ENCODE results near the gene SLC16A13.
"Not testable (repeated sequence)": the region's sequence is repeated elsewhere in the genome, so short reads cannot be mapped to it uniquely, and the experiment has no call there.

Gene SLC16A13

GRCh38 chr17:7035591-7036368 is at the start of gene SLC16A13:
TSS of gene SLC16A13 (plus strand) at chr17:7036015. CDS start at chr17:7036383, 368 bp downstream.
- DNase-seq (ENCODE audit: low read depth in 2 of 2): peak; percentile 95 to 96

- no peak for DNase-seq (ENCODE audit: low read depth in 2 of 2)
These were observed 49.1 kb upstream of the SLC16A13 start for GRCh38 chr17:6986676-6987075.

GRCh38 chr17:6989779-6990178 is 46.0 kb upstream of the SLC16A13 start:
- no peak for DNase-seq (ENCODE audit: low read depth in 2 of 2)

- DNase-seq (ENCODE audit: low read depth in 2 of 2): not testable (repeated sequence)
These were observed 42.2 kb upstream of the SLC16A13 start for GRCh38 chr17:6993613-6994056.

GRCh38 chr17:6994118-6994598 is 41.7 kb upstream of the SLC16A13 start:
- DNase-seq (ENCODE audit: low read depth in 2 of 2): no peak

GRCh38 chr17:6994666-6995256 is 41.1 kb upstream of the SLC16A13 start:
- no peak for DNase-seq (ENCODE audit: low read depth in 2 of 2)

GRCh38 chr17:6995500-6996255 is 40.1 kb upstream of the SLC16A13 start, which contains the start of gene ALOX12:
TSS of gene ALOX12 (plus strand) at chr17:6996049. CDS start at chr17:6996118, 69 bp downstream.
- no peak for DNase-seq (ENCODE audit: low read depth in 2 of 2)

GRCh38 chr17:6996256-6997011 is 39.4 kb upstream of the SLC16A13 start:
- no peak for DNase-seq (ENCODE audit: low read depth in 2 of 2)

- DNase-seq (ENCODE audit: low read depth in 2 of 2): no peak
These were observed 38.6 kb upstream of the SLC16A13 start for GRCh38 chr17:6997171-6997570.

GRCh38 chr17:6998855-6999508 is 36.8 kb upstream of the SLC16A13 start:
- DNase-seq (ENCODE audit: low read depth in 2 of 2): no peak

GRCh38 chr17:7001318-7001961 is 34.4 kb upstream of the SLC16A13 start:
- no peak for DNase-seq (ENCODE audit: low read depth in 2 of 2)

GRCh38 chr17:7002288-7003047 is 33.3 kb upstream of the SLC16A13 start:
- no peak for DNase-seq (ENCODE audit: low read depth in 2 of 2)

- no peak for DNase-seq (ENCODE audit: low read depth in 2 of 2)
These were observed 32.1 kb upstream of the SLC16A13 start for GRCh38 chr17:7003745-7004144.

GRCh38 chr17:7004398-7005253 is 31.2 kb upstream of the SLC16A13 start:
- peak in 1 of 2 donors; percentile 49 for DNase-seq (ENCODE audit: low read depth in 2 of 2)

- DNase-seq (ENCODE audit: low read depth in 2 of 2): no peak
These were observed 30.1 kb upstream of the SLC16A13 start for GRCh38 chr17:7005716-7006115.

- no peak for DNase-seq (ENCODE audit: low read depth in 2 of 2)
These were observed 28.7 kb upstream of the SLC16A13 start for GRCh38 chr17:7007143-7007542.

GRCh38 chr17:7010523-7010922 is 25.3 kb upstream of the SLC16A13 start:
- no peak for DNase-seq (ENCODE audit: low read depth in 2 of 2)

GRCh38 chr17:7011415-7011814 is 24.4 kb upstream of the SLC16A13 start:
- no peak for DNase-seq (ENCODE audit: low read depth in 2 of 2)

GRCh38 chr17:7011942-7012254 is 23.9 kb upstream of the SLC16A13 start:
- DNase-seq (ENCODE audit: low read depth in 2 of 2): no peak
